Measurements from ENCODE around the gene TRIO. TPM values are rescaled to one million over a fixed set of nuclear protein-coding genes. Genes with fewer than 3 reads are reported as not detected.
A peak's percentile ranks its signal among the peaks of the same experiment; 100 is the strongest.

The TRIO gene
- total RNA-seq, 6 experiments from 2014 or later: 167 to 219 (median 190) TPM

- TF ChIP-seq CTCF (IDR thresholded peaks at IDR 0.05): no peak
- Mint-ChIP-seq H3K36me3 (ENCODE audit: low read depth) (peaks cover 66% of the 10 kb centered on the region), H3K4me1 (ENCODE audit: low read depth) (peaks cover 100% of the 10 kb centered on the region), H3K4me3 (peak overlapping the region; percentile 37), H3K27me3 (ENCODE audit: insufficient read depth) (peaks cover 3% of the 10 kb centered on the region; the same call in 1 of the 2 replicates), H3K9me3 (peaks cover 25% of the 10 kb centered on the region), H3K27ac (peak overlapping the region; percentile 84)
- DNase-seq: peak; percentile 48
Observed at GRCh38 chr5:14165375-14166106, 22.4 kb downstream of the TRIO start.

- peak overlapping the region; percentile 84 for H3K27ac Mint-ChIP-seq
- peak overlapping the region; percentile 37 for H3K4me3 Mint-ChIP-seq
- H3K27me3 Mint-ChIP-seq (ENCODE audit: insufficient read depth): peaks cover 3% of the 10 kb centered on the region; the same call in 1 of the 2 replicates
- TF ChIP-seq CTCF (IDR thresholded peaks at IDR 0.05): no peak
- peaks cover 100% of the 10 kb centered on the region for H3K4me1 Mint-ChIP-seq (ENCODE audit: low read depth)
- peaks cover 57% of the 10 kb centered on the region for H3K36me3 Mint-ChIP-seq (ENCODE audit: low read depth)
- peaks cover 25% of the 10 kb centered on the region for H3K9me3 Mint-ChIP-seq
- DNase-seq: no peak
Observed at GRCh38 chr5:14166437-14166836, 23.3 kb downstream of the TRIO start.

GRCh38 chr5:14167211-14167845 is 24.2 kb downstream of the TRIO start:
- H3K9me3 Mint-ChIP-seq: peaks cover 25% of the 10 kb centered on the region
- peaks cover 100% of the 10 kb centered on the region for H3K4me1 Mint-ChIP-seq (ENCODE audit: low read depth)
- peak overlapping the region; percentile 54 for H3K4me3 Mint-ChIP-seq
- peaks cover 53% of the 10 kb centered on the region for H3K36me3 Mint-ChIP-seq (ENCODE audit: low read depth)
- peak overlapping the region; percentile 84 for H3K27ac Mint-ChIP-seq
- peak; percentile 49 for DNase-seq
- peaks cover 3% of the 10 kb centered on the region; the same call in 1 of the 2 replicates for H3K27me3 Mint-ChIP-seq (ENCODE audit: insufficient read depth)
- no peak for TF ChIP-seq CTCF (IDR thresholded peaks at IDR 0.05)

GRCh38 chr5:14168144-14168792 is 25.1 kb downstream of the TRIO start:
- Mint-ChIP-seq H3K4me1 (ENCODE audit: low read depth) (peaks cover 99% of the 10 kb centered on the region), H3K9me3 (peaks cover 21% of the 10 kb centered on the region), H3K27ac (peak overlapping the region; percentile 84), H3K4me3 (peak overlapping the region; percentile 32), H3K27me3 (ENCODE audit: insufficient read depth) (peaks cover 6% of the 10 kb centered on the region; the same call in 1 of the 2 replicates), H3K36me3 (ENCODE audit: low read depth) (peaks cover 52% of the 10 kb centered on the region)
- no peak for TF ChIP-seq CTCF (IDR thresholded peaks at IDR 0.05)
- no peak for DNase-seq

- no peak for TF ChIP-seq CTCF (IDR thresholded peaks at IDR 0.05)
- H3K27me3 Mint-ChIP-seq (ENCODE audit: insufficient read depth): peaks cover 6% of the 10 kb centered on the region; the same call in 1 of the 2 replicates
- peak overlapping the region; percentile 52 for H3K4me3 Mint-ChIP-seq
- peak overlapping the region; percentile 84 for H3K27ac Mint-ChIP-seq
- no peak for DNase-seq
- H3K4me1 Mint-ChIP-seq (ENCODE audit: low read depth): peaks cover 99% of the 10 kb centered on the region
- peaks cover 15% of the 10 kb centered on the region for H3K9me3 Mint-ChIP-seq
- H3K36me3 Mint-ChIP-seq (ENCODE audit: low read depth): peaks cover 52% of the 10 kb centered on the region
Observed at GRCh38 chr5:14168793-14169262, 25.7 kb downstream of the TRIO start.

Measured in HFFc6 (cell line).